T-cell (primary cell): ENCODE results near the gene MED27. TPM values are rescaled to one million over a fixed set of nuclear protein-coding genes. Genes with fewer than 3 reads are reported as not detected.
"Not testable (repeated sequence)": the region's sequence is repeated elsewhere in the genome, so short reads cannot be mapped to it uniquely, and the experiment has no call there.

Experiments
- ATAC-seq, 4 experiments: fragments of 200-7000 bp in 3 of 4; fragments of 150-1000 bp in 1 of 4; cut with Tn5 transposase; replicated peaks in 1 of 4; 1 replicate in 3 of 4; 2 replicates in 1 of 4; pipeline ENCODE4 v1.10.0; 2021; ENCODE audit warnings: moderate library complexity in 3 of 4, mild to moderate bottlenecking in 2 of 4, moderate number of reproducible peaks in 1 of 4
- CTCF ChIA-PET, 2 donors: fragments of 300-600 bp; sonication (Branson Sonifier 250); formaldehyde crosslinking; loops; one replicate each; lab custom pipeline; 2022; ENCODE audit warnings: antibody characterized with exemption in 2 of 2; lab: Charles Lee
- POLR2A ChIA-PET, 2 donors: fragments of 300-600 bp; sonication (Branson Sonifier 250); formaldehyde crosslinking; loops; one replicate each; lab custom pipeline; 2022; ENCODE audit warnings: antibody characterized with exemption in 2 of 2; lab: Charles Lee
- DNase-seq, 35 experiments: peaks; one replicate each; pipeline versions ENCODE4 v3.0.0 to v3.0.0-alpha.2; 2013 to 2023
- H3K27ac ChIP-seq: one replicate; pipeline ENCODE4 v1.5.1; 2013; ENCODE audit warnings: low read length
- H3K27me3 ChIP-seq, 2 experiments: replicated peaks in 1 of 2; 1 replicate in 1 of 2; 2 replicates in 1 of 2; pipeline versions ENCODE4 v1.6.1 to v1.7.0; 2013; ENCODE audit warnings: low read length in 1 of 2, mixed read lengths in 1 of 2; ENCODE audit not compliant: control insufficient read depth in 2 of 2, insufficient read depth in 2 of 2; ENCODE audit errors: extremely low read depth in 1 of 2
- H3K36me3 ChIP-seq, 2 donors: 1 replicate in 1 of 2; 2 replicates in 1 of 2; pipeline versions ENCODE4 v1.6.1 to v1.7.0; 2013; ENCODE audit warnings: low read length in 1 of 2; ENCODE audit not compliant: control insufficient read depth in 2 of 2, insufficient read depth in 1 of 2; ENCODE audit errors: extremely low read depth in 1 of 2
- H3K4me1 ChIP-seq, 2 experiments: 1 replicate in 1 of 2; 2 replicates in 1 of 2; pipeline versions ENCODE4 v1.6.1 to v1.7.0; 2013; ENCODE audit warnings: low read length in 2 of 2, mixed read lengths in 1 of 2; ENCODE audit not compliant: insufficient read depth in 2 of 2, control insufficient read depth in 1 of 2; ENCODE audit errors: extremely low read depth in 1 of 2
- H3K4me3 ChIP-seq, 2 donors: 1 replicate in 1 of 2; 2 replicates in 1 of 2; pipeline versions ENCODE4 v1.5.1 to v1.7.0; 2013; ENCODE audit warnings: mild to moderate bottlenecking in 2 of 2, low read length in 1 of 2, moderate library complexity in 1 of 2; ENCODE audit not compliant: control insufficient read depth in 1 of 2; ENCODE audit errors: extremely low read depth in 1 of 2
- H3K9me3 ChIP-seq: 2 replicates; pipeline ENCODE4 v1.7.0; 2013
- H3K27ac Mint-ChIP-seq, 2 donors: one replicate each; pipeline ENCODE4 v1.8.0; 2020 to 2021; ENCODE audit warnings: mild to moderate bottlenecking in 2 of 2, mixed read lengths in 2 of 2
- H3K27me3 Mint-ChIP-seq, 2 donors: one replicate each; pipeline ENCODE4 v1.8.0; 2021 to 2022; ENCODE audit warnings: mixed read lengths in 2 of 2
- H3K36me3 Mint-ChIP-seq: one replicate; pipeline ENCODE4 v1.8.0; 2021; ENCODE audit warnings: mixed read lengths
- H3K4me1 Mint-ChIP-seq, 3 donors: one replicate each; pipeline ENCODE4 v1.8.0; 2020 to 2022; ENCODE audit warnings: mixed read lengths in 3 of 3, mild to moderate bottlenecking in 1 of 3
- H3K4me3 Mint-ChIP-seq, 3 donors: one replicate each; pipeline ENCODE4 v1.8.0; 2020 to 2022; ENCODE audit warnings: mild to moderate bottlenecking in 3 of 3, mixed read lengths in 3 of 3, moderate library complexity in 3 of 3
- H3K9me3 Mint-ChIP-seq, 3 donors: one replicate each; pipeline ENCODE4 v1.8.0; 2020 to 2022; ENCODE audit warnings: mixed read lengths in 3 of 3
- WGBS: methylation state at CpG from one replicate; pipeline ENCODE4 v1.1.5; 2013; ENCODE audit warnings: missing lambda C conversion rate; ENCODE audit not compliant: insufficient coverage; 5-methylcytosine and 5-hydroxymethylcytosine counted together
- total RNA-seq, 35 experiments: library from RNA in 6 of 35; stranded (reverse) in 6 of 35; fragments of 120-200 nt in 1 of 35; gene quantifications; one replicate each; pipeline versions ENCODE4 v1.2.1 to v1.2.4 and lab custom pipeline; 2013 to 2026

The MED27 gene
- total RNA-seq, 5 donors from 2014 or later (not counting 1 experiment from before 2014, with no cell fraction given) = 15.0 to 26.7 (median 17.6) TPM

DNA sequence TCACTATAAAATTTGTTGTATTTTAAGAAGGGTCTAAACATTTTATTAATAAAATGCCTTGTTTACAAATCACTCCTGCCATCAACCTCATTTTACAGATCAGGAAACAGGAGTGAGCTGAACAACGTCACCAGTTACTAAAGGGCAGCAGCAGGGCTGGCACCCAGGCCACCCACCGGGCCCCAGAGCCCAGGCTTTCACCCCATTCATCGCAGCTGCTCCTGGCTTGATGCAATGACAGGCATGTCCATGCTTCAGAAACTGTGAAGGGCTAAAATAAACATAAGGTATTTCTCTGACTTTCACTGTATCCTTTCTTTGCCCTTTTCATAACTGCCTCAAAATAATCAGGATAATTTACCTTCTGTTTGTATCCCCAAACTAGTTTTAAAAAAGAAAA is 18.1 kb downstream of the MED27 start:
- 83% methylated on average over 3 of the region's 3 CpGs for WGBS
- POLR2A ChIA-PET = interaction anchor here (0.6 kb wide), 2 partner anchors 32 to 74 kb away, joined by 3 read pairs; no protein-coding TSS in a partner anchor

GRCh38 chr9:132059361-132059760 is 20.3 kb downstream of the MED27 start:
- Mint-ChIP-seq H3K4me1 (peaks cover 31 to 36% (median 35%) of the 10 kb centered on the region in 3 donors), H3K4me3 (no peak overlapping the region), H3K27ac (no peak overlapping the region), H3K27me3 (no peaks in the 10 kb centered on the region), H3K9me3 (peaks cover 0 to 14% (median 12%) of the 10 kb centered on the region in 3 donors), H3K36me3 (peaks cover 47% of the 10 kb centered on the region)
- peaks cover 0 to 19% of the 10 kb centered on the region in 2 donors for H3K36me3 ChIP-seq
- H3K4me1 ChIP-seq = no peaks in the 10 kb centered on the region
- POLR2A ChIA-PET = interaction anchor here in 1 of 2 donors (0.6 kb wide), 1 partner anchor 13 kb away, joined by 4 read pairs; no protein-coding TSS in a partner anchor
- no peaks in the 10 kb centered on the region for H3K9me3 ChIP-seq
- ATAC-seq (no peak), DNase-seq (no peak)
- WGBS = 98% methylated on average over 6 of the region's 8 CpGs
- CTCF ChIA-PET = no interaction called here
- no peak overlapping the region for H3K27ac ChIP-seq
- no peaks in the 10 kb centered on the region for H3K27me3 ChIP-seq
- H3K4me3 ChIP-seq = no peak overlapping the region

More for the DNA sequence above, 18.1 kb downstream of the MED27 start:
- Histone ChIP-seq H3K4me1 (no peaks in the 10 kb centered on the region), H3K4me3 (no peak overlapping the region), H3K27me3 (no peaks in the 10 kb centered on the region), H3K27ac (no peak overlapping the region), H3K9me3 (no peaks in the 10 kb centered on the region), H3K36me3 (peaks cover 0 to 31% of the 10 kb centered on the region in 2 donors)
- CTCF ChIA-PET = no interaction called here
- ATAC-seq = no peak
- H3K9me3 Mint-ChIP-seq = peaks cover 0 to 14% (median 12%) of the 10 kb centered on the region in 3 donors
- H3K27ac Mint-ChIP-seq = no peak overlapping the region
- peaks cover 16 to 21% (median 17%) of the 10 kb centered on the region in 3 donors for H3K4me1 Mint-ChIP-seq
- no peak overlapping the region for H3K4me3 Mint-ChIP-seq
- no peak for DNase-seq
- no peaks in the 10 kb centered on the region for H3K27me3 Mint-ChIP-seq
- H3K36me3 Mint-ChIP-seq = peaks cover 54% of the 10 kb centered on the region

GRCh38 chr9:132058226-132058625 is 21.4 kb downstream of the MED27 start:
- H3K27me3 Mint-ChIP-seq, H3K4me1 ChIP-seq, H3K27me3 ChIP-seq, H3K4me3 ChIP-seq, H3K4me3 Mint-ChIP-seq, DNase-seq, H3K27ac Mint-ChIP-seq, POLR2A ChIA-PET, H3K9me3 ChIP-seq, ATAC-seq, H3K27ac ChIP-seq, CTCF ChIA-PET: not testable (repeated sequence)
- H3K36me3 Mint-ChIP-seq = peaks cover 39% of the 10 kb centered on the region
- H3K4me1 Mint-ChIP-seq = peaks cover 34 to 35% (median 35%) of the 10 kb centered on the region in 3 donors
- peaks cover 0 to 14% (median 12%) of the 10 kb centered on the region in 3 donors for H3K9me3 Mint-ChIP-seq
- WGBS = 100% methylated on average over 1 of the region's 6 CpGs
- peaks cover 0 to 16% of the 10 kb centered on the region in 2 donors for H3K36me3 ChIP-seq

DNA sequence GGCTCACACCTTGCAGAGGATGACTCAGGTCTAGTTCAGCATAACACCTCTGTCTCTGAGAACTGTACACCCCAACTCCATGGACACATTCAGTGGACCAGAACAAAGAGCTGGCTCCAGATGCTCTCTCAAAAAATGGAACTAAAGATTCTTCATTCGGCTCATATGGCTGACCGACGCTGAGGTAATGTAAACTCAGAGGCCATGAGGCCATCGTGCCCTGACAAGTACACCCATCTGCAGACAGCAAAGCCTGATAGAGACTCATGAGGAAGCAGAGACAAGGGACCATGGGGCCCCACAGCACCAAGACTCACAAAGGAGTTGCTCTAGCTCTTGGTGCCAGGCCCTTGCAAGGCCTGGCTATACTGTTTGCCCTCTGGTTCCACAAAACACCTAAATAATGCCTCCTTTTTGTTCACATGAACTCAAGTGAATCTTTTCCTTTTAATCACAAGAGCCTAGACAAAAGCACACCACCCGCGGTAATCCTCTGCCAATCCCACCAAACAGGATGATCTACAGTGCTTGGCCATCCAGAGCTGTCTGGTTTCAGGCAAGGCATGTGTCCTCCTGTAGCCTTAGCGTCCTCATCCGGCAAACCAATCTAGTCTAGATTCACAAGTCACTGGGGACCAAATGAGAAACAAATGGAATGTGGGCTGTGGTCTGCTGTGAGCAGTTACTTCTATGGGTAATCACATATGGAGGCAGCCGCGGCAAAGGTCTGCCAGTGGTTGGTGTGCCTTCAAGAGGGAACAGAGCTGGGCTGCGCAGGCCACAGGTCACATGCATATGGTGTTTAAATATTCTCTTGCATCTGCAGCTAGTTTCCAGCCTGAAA is 22.7 kb downstream of the MED27 start:
- peaks cover 33% of the 10 kb centered on the region for H3K36me3 Mint-ChIP-seq
- no peaks in the 10 kb centered on the region for H3K4me1 ChIP-seq
- H3K4me3 Mint-ChIP-seq = no peak overlapping the region
- no peak overlapping the region for H3K4me3 ChIP-seq
- POLR2A ChIA-PET = no interaction called here
- peaks cover 0 to 16% of the 10 kb centered on the region in 2 donors for H3K36me3 ChIP-seq
- CTCF ChIA-PET = no interaction called here
- peaks cover 0 to 14% (median 12%) of the 10 kb centered on the region in 3 donors for H3K9me3 Mint-ChIP-seq
- ATAC-seq = no peak
- no peaks in the 10 kb centered on the region for H3K9me3 ChIP-seq
- no peaks in the 10 kb centered on the region for H3K27me3 ChIP-seq
- H3K4me1 Mint-ChIP-seq = peaks cover 32 to 44% (median 35%) of the 10 kb centered on the region in 3 donors
- 95% methylated on average over 10 of the region's 11 CpGs for WGBS
- no peak for DNase-seq
- no peak overlapping the region for H3K27ac ChIP-seq
- no peaks in the 10 kb centered on the region for H3K27me3 Mint-ChIP-seq
- no peak overlapping the region for H3K27ac Mint-ChIP-seq

DNA sequence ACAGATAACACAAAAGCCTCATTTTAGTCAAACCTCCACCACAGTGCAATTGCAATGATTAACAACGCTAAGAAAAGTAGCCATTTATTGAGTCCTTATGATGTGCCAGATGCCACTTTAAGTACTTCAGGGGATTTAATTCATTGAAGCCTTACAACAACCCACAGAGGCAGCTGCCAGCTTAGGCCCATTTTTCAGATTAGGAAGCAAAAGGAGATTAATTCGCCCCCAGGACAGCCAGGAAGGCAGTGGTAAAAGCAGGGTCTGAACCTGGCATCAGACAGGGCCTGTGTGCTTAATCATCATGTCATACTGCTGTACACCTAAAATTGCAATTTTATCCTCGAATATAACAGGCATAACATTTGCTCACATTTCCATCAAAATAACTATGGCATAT is 23.9 kb downstream of the MED27 start:
- no peak for DNase-seq
- ChIA-PET CTCF (no interaction called here), POLR2A (no interaction called here)
- Histone ChIP-seq H3K4me3 (no peak overlapping the region), H3K27me3 (no peaks in the 10 kb centered on the region), H3K4me1 (no peaks in the 10 kb centered on the region), H3K36me3 (peaks cover 0 to 16% of the 10 kb centered on the region in 2 donors), H3K9me3 (no peaks in the 10 kb centered on the region), H3K27ac (no peak overlapping the region)
- peaks cover 0 to 14% (median 12%) of the 10 kb centered on the region in 3 donors for H3K9me3 Mint-ChIP-seq
- H3K27me3 Mint-ChIP-seq = no peaks in the 10 kb centered on the region
- ATAC-seq = no peak
- 93% methylated on average over 2 of the region's 3 CpGs for WGBS
- H3K36me3 Mint-ChIP-seq = peaks cover 28% of the 10 kb centered on the region
- no peak overlapping the region for H3K27ac Mint-ChIP-seq
- H3K4me3 Mint-ChIP-seq = no peak overlapping the region
- H3K4me1 Mint-ChIP-seq = peaks cover 34 to 44% (median 38%) of the 10 kb centered on the region in 3 donors

DNA sequence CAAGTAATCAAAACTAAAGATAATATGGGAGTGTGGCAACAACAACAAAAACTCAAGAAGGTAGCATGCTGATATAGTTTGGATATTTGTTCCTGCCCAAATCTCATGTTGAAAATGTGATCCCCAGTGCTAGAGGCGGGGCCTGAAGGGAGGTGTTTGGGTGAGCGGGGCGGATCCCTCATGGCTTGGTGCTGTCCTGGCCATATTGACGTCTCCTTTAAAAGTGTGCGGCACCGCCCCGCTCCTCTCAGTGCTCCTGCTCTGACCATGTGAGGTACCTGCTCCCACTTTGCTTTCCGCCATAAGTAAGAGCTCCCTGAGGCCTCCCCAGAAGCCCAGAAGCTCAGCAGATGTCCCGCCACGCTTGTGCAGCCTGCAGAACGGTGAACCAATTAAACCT is 25.6 kb downstream of the MED27 start:
- H3K27ac Mint-ChIP-seq = no peak overlapping the region
- ChIA-PET POLR2A (no interaction called here), CTCF (no interaction called here)
- H3K9me3 Mint-ChIP-seq = peaks cover 0 to 10% (median 7%) of the 10 kb centered on the region in 3 donors
- Histone ChIP-seq H3K4me1 (no peaks in the 10 kb centered on the region), H3K27ac (no peak overlapping the region), H3K36me3 (peaks cover 0 to 6% of the 10 kb centered on the region in 2 donors), H3K27me3 (no peaks in the 10 kb centered on the region), H3K9me3 (no peaks in the 10 kb centered on the region), H3K4me3 (no peak overlapping the region)
- no peak overlapping the region for H3K4me3 Mint-ChIP-seq
- H3K4me1 Mint-ChIP-seq = peaks cover 42 to 53% (median 49%) of the 10 kb centered on the region in 3 donors
- no peak for ATAC-seq
- 94% methylated on average over 11 of the region's 11 CpGs for WGBS
- no peak for DNase-seq
- peaks cover 24% of the 10 kb centered on the region for H3K36me3 Mint-ChIP-seq
- no peaks in the 10 kb centered on the region for H3K27me3 Mint-ChIP-seq
